AG04449 (cell line): ENCODE measurements around the gene RSAD1.
A peak's percentile ranks its signal among the peaks of the same experiment; 100 is the strongest.
"Not testable (repeated sequence)": the region's sequence is repeated elsewhere in the genome, so short reads cannot be mapped to it uniquely, and the experiment has no call there.

Experiments used
- CTCF ChIA-PET: fragments of 350-600 bp; formaldehyde crosslinking; extraction: SDS; loops from one replicate; lab custom pipeline; 2021; ENCODE audit warnings: antibody characterized with exemption; lab: Yijun Ruan, JAX
- POLR2A ChIA-PET: fragments of 400-600, 350-600 bp; formaldehyde crosslinking; extraction: SDS; loops from one replicate; lab custom pipeline; 2020; ENCODE audit warnings: antibody characterized with exemption, inconsistent platforms; lab: Yijun Ruan, JAX
- DNase-seq: peaks from one replicate; pipeline ENCODE4 v3.0.0-alpha.2; 2010; ENCODE audit warnings: low read depth, low spot score
- H3K4me3 ChIP-seq: 2 replicates; pipeline ENCODE4 v1.5.1; 2011; ENCODE audit warnings: low read depth, mild to moderate bottlenecking, control low read depth, low read length
- CTCF ChIP-seq: IDR thresholded peaks from one replicate; pipeline ENCODE4 v1.5.1; 2011; ENCODE audit warnings: mild to moderate bottlenecking, moderate library complexity, low read length, control low read depth, inconsistent platforms; ENCODE audit not compliant: insufficient read depth; ENCODE audit errors: missing control alignments

The RSAD1 gene

DNA sequence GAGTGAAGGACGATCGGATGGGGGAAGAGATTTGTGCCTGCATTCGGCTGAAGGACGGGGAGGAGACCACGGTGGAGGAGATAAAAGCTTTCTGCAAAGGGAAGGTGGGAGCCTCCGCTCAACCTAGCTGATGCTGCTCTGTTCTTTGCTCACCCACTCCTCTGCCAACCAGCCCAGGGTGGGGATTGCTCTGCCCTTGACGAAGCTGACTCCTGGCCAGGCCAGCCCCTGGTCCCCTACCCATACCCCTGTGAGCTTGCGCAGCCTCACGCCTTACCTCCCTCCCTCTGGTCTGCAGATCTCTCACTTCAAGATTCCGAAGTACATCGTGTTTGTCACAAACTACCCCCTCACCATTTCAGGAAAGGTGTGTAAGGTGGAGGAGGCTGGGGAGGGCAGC, 4.8 kb upstream of the RSAD1 start:
- H3K4me3 ChIP-seq, result no peak overlapping the region
- no peak for TF ChIP-seq CTCF
- DNase-seq, result no peak
- CTCF ChIA-PET, result interaction anchor here (0.6 to 1.6 kb wide), 6 partner anchors 8 to 112 kb away, joined by 3 to 6 read pairs (median 4); no protein-coding TSS in a partner anchor
- POLR2A ChIA-PET, result no interaction called here

DNA sequence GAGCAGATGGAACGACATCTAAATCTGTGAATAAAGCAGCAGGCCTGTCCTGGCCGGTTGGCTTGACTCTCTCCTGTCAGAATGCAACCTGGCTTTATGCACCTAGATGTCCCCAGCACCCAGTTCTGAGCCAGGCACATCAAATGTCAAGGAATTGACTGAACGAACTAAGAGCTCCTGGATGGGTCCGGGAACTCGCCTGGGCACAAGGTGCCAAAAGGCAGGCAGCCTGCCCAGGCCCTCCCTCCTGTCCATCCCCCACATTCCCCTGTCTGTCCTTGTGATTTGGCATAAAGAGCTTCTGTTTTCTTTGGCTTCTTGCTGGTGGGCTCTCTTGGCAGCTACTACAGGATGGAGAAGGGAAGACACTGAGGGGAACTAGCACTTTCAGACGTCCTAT, 4.1 kb upstream of the RSAD1 start:
- TF ChIP-seq CTCF, result no peak
- ChIA-PET CTCF (interaction anchor here (0.6 to 1.6 kb wide), 5 partner anchors 8 to 112 kb away, joined by 3 to 7 read pairs (median 3); partner anchors contain the start of gene LRRC59), POLR2A (no interaction called here)
- no peak for DNase-seq
- H3K4me3 ChIP-seq, result no peak overlapping the region

GRCh38 chr17:50475362-50475761, 3.3 kb upstream of the RSAD1 start:
- ChIA-PET POLR2A (no interaction called here), CTCF (interaction anchor here (0.9 to 1.5 kb wide), 4 partner anchors 12 to 78 kb away, joined by 3 to 7 read pairs (median 3); partner anchors contain the start of gene LRRC59)
- no peak for TF ChIP-seq CTCF
- DNase-seq, result no peak
- H3K4me3 ChIP-seq, result no peak overlapping the region

GRCh38 chr17:50475775-50476544, 2.7 kb upstream of the RSAD1 start:
- POLR2A ChIA-PET, H3K4me3 ChIP-seq, DNase-seq: not testable (repeated sequence)
- CTCF ChIA-PET, result interaction anchor here (1.1 to 3.7 kb wide), 9 partner anchors 8 to 218 kb away, joined by 3 to 38 read pairs (median 4); partner anchors contain the start of gene LRRC59

- H3K4me3 ChIP-seq, result no peak overlapping the region
- POLR2A ChIA-PET, result no interaction called here
- CTCF ChIA-PET, result interaction anchor here (1.1 to 3.7 kb wide), 7 partner anchors 9 to 218 kb away, joined by 3 to 38 read pairs (median 4); partner anchors contain the start of gene LRRC59
- no peak for DNase-seq
- no peak for TF ChIP-seq CTCF
Measured at GRCh38 chr17:50476545-50477315, 1.9 kb upstream of the RSAD1 start.

DNA sequence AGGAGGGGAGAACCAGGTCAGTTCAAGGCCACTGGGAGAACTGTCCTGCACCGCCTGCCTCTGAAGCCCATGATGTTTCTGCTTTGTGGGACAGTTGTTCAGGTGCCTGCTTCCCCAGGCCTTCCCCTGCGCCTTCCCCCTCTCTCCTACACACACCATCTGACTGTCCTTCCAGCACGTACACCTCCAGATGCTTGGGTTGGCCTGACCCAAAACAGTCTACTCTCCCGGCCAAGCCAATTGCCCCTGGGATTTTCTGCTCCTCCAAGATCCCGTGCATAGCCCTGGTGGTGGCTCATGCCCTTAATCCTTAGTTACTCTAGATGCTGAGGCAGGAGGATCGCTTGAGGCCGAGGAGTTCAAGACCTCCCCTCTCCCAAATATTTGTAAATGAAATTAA, 684 bp upstream of the RSAD1 start:
- TF ChIP-seq CTCF, result no peak
- no peak for DNase-seq
- H3K4me3 ChIP-seq, result peak overlapping the region; percentile 81
- ChIA-PET CTCF (interaction anchor here (0.6 to 3.7 kb wide), 24 partner anchors 9 to 149 kb away, joined by 3 to 39 read pairs (median 5); partner anchors contain the start of gene LRRC59), POLR2A (no interaction called here)
